GM12878 (cell line): ENCODE measurements around the gene FAM193B. TPM values are rescaled to one million over a fixed set of nuclear protein-coding genes. Genes with fewer than 3 reads are reported as not detected.
A peak's percentile ranks its signal among the peaks of the same experiment; 100 is the strongest.

Source experiments
- BACH1 ChIP-seq: fragments of 450-650 bp; IDR thresholded peaks from 2 replicates; pipeline ENCODE4 v1.6.1; 2017; ENCODE audit warnings: mild to moderate bottlenecking, borderline replicate concordance
- CHD1 ChIP-seq: IDR thresholded peaks from 2 replicates; pipeline ENCODE4 v1.6.1; 2012; ENCODE audit warnings: low read depth, low read length, improper control_type of control experiment
- CHD4 ChIP-seq: fragments of 200-600 bp; sonication (generic); IDR thresholded peaks from 2 replicates; pipeline ENCODE4 v1.6.1; 2016; ENCODE audit warnings: mild to moderate bottlenecking
- EGR1 ChIP-seq, 2 experiments: IDR thresholded peaks; 1 replicate in 1 of 2; 2 replicates in 1 of 2; pipeline ENCODE4 v1.6.1; 2011 to 2012; ENCODE audit warnings: low read depth in 2 of 2, low read length in 2 of 2, borderline replicate concordance in 1 of 2, mild to moderate bottlenecking in 1 of 2, moderate library complexity in 1 of 2
- ESRRA ChIP-seq: IDR thresholded peaks from 2 replicates; pipeline ENCODE4 v1.6.1; 2012; ENCODE audit warnings: mild to moderate bottlenecking, low read length, improper control_type of control experiment
- FOXK2 ChIP-seq: fragments of 450-650 bp; IDR thresholded peaks from 2 replicates; pipeline ENCODE4 v1.6.1; 2017; ENCODE audit warnings: mild to moderate bottlenecking, moderate library complexity
- GATAD2B ChIP-seq: fragments of 450-650 bp; conservative IDR thresholded peaks from 2 replicates; pipeline ENCODE4 v1.6.1; 2017; ENCODE audit warnings: low read depth, mild to moderate bottlenecking, moderate library complexity
- HCFC1 ChIP-seq: fragments of 150-350 bp; IDR thresholded peaks from 2 replicates; pipeline ENCODE4 v1.6.1; 2014; ENCODE audit warnings: low read length
- HSF1 ChIP-seq: fragments of 150-350 bp; IDR thresholded peaks from 2 replicates; pipeline ENCODE4 v1.6.1; 2014; ENCODE audit warnings: mild to moderate bottlenecking, low read depth, low read length
- IRF3 ChIP-seq: fragments of 450-650 bp; IDR thresholded peaks from 2 replicates; pipeline ENCODE4 v1.6.1; 2014; ENCODE audit warnings: mild to moderate bottlenecking
- MAX ChIP-seq: IDR thresholded peaks from 2 replicates; pipeline ENCODE4 v1.6.1; 2012; ENCODE audit warnings: low read depth, low read length, improper control_type of control experiment
- MTA3 ChIP-seq: IDR thresholded peaks from 2 replicates; pipeline ENCODE4 v1.6.1; 2012; ENCODE audit warnings: low read length, inconsistent platforms, borderline replicate concordance
- NR2C1 ChIP-seq: fragments of 450-650 bp; IDR thresholded peaks from 2 replicates; pipeline ENCODE4 v1.6.1; 2017; ENCODE audit warnings: antibody characterized with exemption, mild to moderate bottlenecking, moderate library complexity
- PML ChIP-seq: IDR thresholded peaks from 2 replicates; pipeline ENCODE4 v1.6.1; 2012; ENCODE audit warnings: low read length, inconsistent platforms
- POLR2A ChIP-seq: IDR thresholded peaks from 2 replicates; pipeline ENCODE4 v1.6.1; 2011; ENCODE audit warnings: low read depth, mild to moderate bottlenecking, low read length
- POLR2AphosphoS2 ChIP-seq: IDR thresholded peaks from 2 replicates; pipeline ENCODE4 v1.6.1; 2011; ENCODE audit warnings: low read depth, mild to moderate bottlenecking, low read length, improper control_type of control experiment, moderate library complexity
- POLR2AphosphoS5 ChIP-seq: IDR thresholded peaks from 2 replicates; pipeline ENCODE4 v1.6.1; 2011; ENCODE audit warnings: mild to moderate bottlenecking, low read length, inconsistent platforms
- POU2F2 ChIP-seq: IDR thresholded peaks from 3 replicates; pipeline ENCODE4 v1.6.1; 2011; ENCODE audit warnings: low read depth, mild to moderate bottlenecking, low read length, borderline replicate concordance
- RCOR1 ChIP-seq: conservative IDR thresholded peaks from 2 replicates; pipeline ENCODE4 v1.6.1; 2012; ENCODE audit warnings: low read depth, low read length, improper control_type of control experiment
- SREBF1 ChIP-seq: IDR thresholded peaks from 2 replicates; pipeline ENCODE4 v1.6.1; 2012; ENCODE audit warnings: mild to moderate bottlenecking, low read length
- SUPT20H ChIP-seq: IDR thresholded peaks from 2 replicates; pipeline ENCODE4 v1.6.1; 2011; ENCODE audit warnings: low read depth, mild to moderate bottlenecking, low read length, moderate library complexity, borderline replicate concordance; ENCODE audit not compliant: control insufficient read depth
- TAF1 ChIP-seq: IDR thresholded peaks from 2 replicates; pipeline ENCODE4 v1.6.1; 2011; ENCODE audit warnings: mild to moderate bottlenecking, low read depth, low read length, borderline replicate concordance
- TCF3 ChIP-seq: IDR thresholded peaks from 2 replicates; pipeline ENCODE4 v1.6.1; 2012; ENCODE audit warnings: low read depth, mild to moderate bottlenecking, low read length, borderline replicate concordance; ENCODE audit not compliant: insufficient read depth
- ZNF207 ChIP-seq: fragments of 450-650 bp; IDR thresholded peaks from 2 replicates; pipeline ENCODE4 v1.6.1; 2014; ENCODE audit warnings: antibody characterized with exemption, mild to moderate bottlenecking, borderline replicate concordance
- ZNF687 ChIP-seq: fragments of 450-650 bp; IDR thresholded peaks from 2 replicates; pipeline ENCODE4 v1.6.1; 2017; ENCODE audit warnings: mild to moderate bottlenecking, moderate library complexity
- polyA plus RNA-seq, 11 experiments: library from polyadenylated mRNA; depleted of rRNA in 4 of 11; unstranded in 6 of 11; stranded (reverse) in 5 of 11; fragments of >200 nt; fragmentation: Nextera tagmentation in 4 of 11; fragmentation: Illumina TruSeq in 1 of 11; extraction: Ambion mirVana in 4 of 11; extraction: Trizol in 1 of 11; gene quantifications; 1 replicate in 1 of 11; 2 replicates in 10 of 11; pipeline versions ENCODE4 v1.2.1 to v1.2.3, GENCODE V29; 2011 to 2016; ENCODE audit warnings: inconsistent platforms in 2 of 11, missing spikeins in 2 of 11, low read depth in 1 of 11
- total RNA-seq, 4 experiments: library from RNA; depleted of rRNA in 3 of 4; stranded (reverse); fragments of >200 nt in 3 of 4; fragmentation: Illumina TruSeq in 1 of 4; extraction: Trizol in 1 of 4; gene quantifications; 2 replicates each; pipeline versions ENCODE4 v1.2.1 to v1.2.3, GENCODE V29; 2013 to 2021

Gene FAM193B
- total and polyA plus RNA-seq, 10 of the 15 experiments (the other 5 are each of a cell fraction or from before 2014, with no cell fraction given), result 3.3 to 47.0 (median 25.1) TPM

- TF ChIP-seq MAX, result peak; percentile 36
- TF ChIP-seq TCF3, result peak; percentile 74; the same call in 1 of the 2 replicates
- TF ChIP-seq POU2F2, result 0 out of 3 replicates have a peak, but pooled peaks have one; percentile 56
- TF ChIP-seq ESRRA, result no peak
- 0 out of 2 replicates have a peak, but pooled peaks have one; percentile 30 for TF ChIP-seq IRF3
- TF ChIP-seq EGR1 (IDR thresholded peaks at IDR 0.05; ENCODE audit: borderline replicate concordance in 1 of 2, low read depth in 2 of 2, low read length in 2 of 2), result peak; percentile 44 to 81
- peak; percentile 50; the same call in 1 of the 2 replicates for TF ChIP-seq BACH1
- TF ChIP-seq SUPT20H, result no peak
- TF ChIP-seq CHD1, result no peak
- peak; percentile 85; the same call in 1 of the 2 replicates for TF ChIP-seq PML
- no peak for TF ChIP-seq SREBF1
- TF ChIP-seq GATAD2B, result peak; percentile 67; the same call in 1 of the 2 replicates
- peak; percentile 94 for TF ChIP-seq TAF1
- no peak for TF ChIP-seq CHD4
- no peak for TF ChIP-seq HSF1
- peak; percentile 80 for TF ChIP-seq POLR2AphosphoS2
- TF ChIP-seq POLR2AphosphoS5, result peak; percentile 95
- TF ChIP-seq RCOR1, result peak; percentile 94; the same call in 1 of the 2 replicates
- no peak for TF ChIP-seq FOXK2
- peak; percentile 98 for TF ChIP-seq POLR2A
- TF ChIP-seq ZNF687, result peak; percentile 86
- no peak for TF ChIP-seq MTA3
- TF ChIP-seq NR2C1, result peak; percentile 68
- peak; percentile 83 for TF ChIP-seq ZNF207
- peak; percentile 91 for TF ChIP-seq HCFC1
These were observed 37.9 kb upstream of the FAM193B start, which contains the start of gene TMED9 (continued) for GRCh38 chr5:177592010-177592834.
